GM12892 (cell line): ENCODE data around the gene SSUH2.

ENCODE experiments used
- POLR2A ChIP-seq: IDR thresholded peaks from 2 replicates; pipeline ENCODE4 v1.6.1; 2011; ENCODE audit warnings: low read depth, low read length, control low read depth
- POLR2AphosphoS5 ChIP-seq: IDR thresholded peaks from 2 replicates; pipeline ENCODE4 v1.6.1; 2011; ENCODE audit warnings: low read depth, low read length, control low read depth

DNA sequence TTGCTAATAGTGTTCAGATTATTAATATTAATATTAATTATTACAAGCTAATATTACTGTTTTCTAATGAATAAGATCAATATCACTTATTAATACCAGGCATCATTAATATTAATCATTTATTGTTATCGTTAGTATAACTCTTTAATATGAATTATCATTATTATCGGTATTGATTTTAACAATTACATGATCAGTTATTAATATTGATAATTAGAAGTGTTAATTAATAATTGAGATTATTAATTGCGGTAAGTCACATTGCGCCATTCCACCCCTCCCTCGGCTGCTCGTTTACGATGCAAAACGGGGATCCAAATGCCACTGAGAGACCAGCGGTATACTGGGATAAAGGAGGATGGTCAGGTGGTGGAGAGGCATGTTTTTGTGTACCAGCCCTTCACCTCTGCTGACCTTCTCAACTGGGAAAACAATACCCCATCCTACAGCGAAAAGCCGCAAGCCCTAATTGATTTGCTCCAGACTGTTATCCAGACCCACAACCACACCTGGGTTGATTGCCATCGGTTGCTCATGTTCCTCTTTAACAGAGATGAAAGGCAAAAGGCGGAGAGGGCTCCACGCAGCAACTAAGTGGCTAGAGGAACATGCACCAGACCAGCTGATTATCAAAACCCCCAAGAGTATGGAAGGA, 28.6 kb upstream of the SSUH2 start:
- TF ChIP-seq POLR2AphosphoS5 (no peak), POLR2A (no peak)
